Endodermal cell (in vitro differentiated cells): ENCODE results near the gene ANKS1B. TPM values are rescaled to one million over a fixed set of nuclear protein-coding genes. Genes with fewer than 3 reads are reported as not detected.

ENCODE experiments used
- DNase-seq: peaks from one replicate; pipeline ENCODE4 v3.0.0-alpha.2; 2017
- H3K27ac ChIP-seq: 2 replicates; pipeline ENCODE4 v1.5.1; 2013; ENCODE audit warnings: mild to moderate bottlenecking, low read depth, low read length, moderate library complexity
- H3K27me3 ChIP-seq: 2 replicates; pipeline ENCODE4 v1.6.1; 2013; ENCODE audit warnings: mild to moderate bottlenecking, low read length, moderate library complexity; ENCODE audit not compliant: insufficient read depth, control insufficient read depth, poor library complexity, severe bottlenecking
- H3K36me3 ChIP-seq: 2 replicates; pipeline ENCODE4 v1.7.0; 2013; ENCODE audit warnings: mild to moderate bottlenecking, low read length, moderate library complexity; ENCODE audit not compliant: control insufficient read depth, insufficient read depth
- H3K4me1 ChIP-seq: one replicate; pipeline ENCODE4 v1.7.0; 2013; ENCODE audit warnings: low read length; ENCODE audit not compliant: control insufficient read depth, insufficient read depth
- H3K4me3 ChIP-seq: 2 replicates; pipeline ENCODE4 v1.5.1; 2013; ENCODE audit warnings: mild to moderate bottlenecking, low read length, moderate library complexity
- H3K9ac ChIP-seq: 2 replicates; pipeline ENCODE4 v1.6.1; 2013; ENCODE audit warnings: mild to moderate bottlenecking, low read length, moderate library complexity; ENCODE audit not compliant: poor library complexity, severe bottlenecking; ENCODE audit errors: extremely low read depth
- H3K9me3 ChIP-seq: 2 replicates; pipeline ENCODE4 v1.6.1; 2013; ENCODE audit warnings: mild to moderate bottlenecking, low read length, moderate library complexity; ENCODE audit not compliant: control insufficient read depth
- H3K27ac Mint-ChIP-seq: 2 replicates; pipeline ENCODE4 v1.8.0; 2020; ENCODE audit warnings: mixed read lengths
- H3K27me3 Mint-ChIP-seq: 2 replicates; pipeline ENCODE4 v1.8.0; 2021; ENCODE audit warnings: mild to moderate bottlenecking, mixed read lengths; ENCODE audit not compliant: insufficient read depth
- H3K36me3 Mint-ChIP-seq: 2 replicates; pipeline ENCODE4 v1.8.0; 2020; ENCODE audit warnings: low read depth, mixed read lengths
- H3K4me1 Mint-ChIP-seq: 2 replicates; pipeline ENCODE4 v1.8.0; 2020; ENCODE audit warnings: mixed read lengths
- H3K4me3 Mint-ChIP-seq: 2 replicates; pipeline ENCODE4 v1.8.0; 2020; ENCODE audit warnings: mild to moderate bottlenecking, moderate library complexity, mixed read lengths
- H3K9me3 Mint-ChIP-seq: 2 replicates; pipeline ENCODE4 v1.8.0; 2020; ENCODE audit warnings: mild to moderate bottlenecking, mixed read lengths
- CTCF ChIP-seq: fragments of 200-600 bp; sonication (generic); conservative IDR thresholded peaks from 2 replicates; pipeline ENCODE4 v1.5.0; 2021; ENCODE audit warnings: antibody characterized with exemption, mild to moderate bottlenecking
- WGBS, 2 experiments: methylation state at CpG; one replicate each; pipeline versions ENCODE4 v1.1.5 to v1.1.7; 2013; ENCODE audit warnings: missing lambda C conversion rate in 2 of 2, mixed read lengths in 1 of 2; ENCODE audit not compliant: insufficient coverage in 1 of 2, insufficient read length in 1 of 2; 5-methylcytosine and 5-hydroxymethylcytosine counted together
- total RNA-seq, 2 donors: library from RNA; stranded (reverse); fragmentation: NEBNext Ultra II Directional in 1 of 2; extraction: Animal tissue kit (Norgen Biotek cat#: 25700) in 1 of 2; gene quantifications; 2 replicates in 1 of 2; 3 replicates in 1 of 2; pipeline ENCODE4 v1.2.1, GENCODE V29; 2021

The ANKS1B gene
- total RNA-seq, 2 donors from 2014 or later: 28.5 to 65.8 TPM

DNA sequence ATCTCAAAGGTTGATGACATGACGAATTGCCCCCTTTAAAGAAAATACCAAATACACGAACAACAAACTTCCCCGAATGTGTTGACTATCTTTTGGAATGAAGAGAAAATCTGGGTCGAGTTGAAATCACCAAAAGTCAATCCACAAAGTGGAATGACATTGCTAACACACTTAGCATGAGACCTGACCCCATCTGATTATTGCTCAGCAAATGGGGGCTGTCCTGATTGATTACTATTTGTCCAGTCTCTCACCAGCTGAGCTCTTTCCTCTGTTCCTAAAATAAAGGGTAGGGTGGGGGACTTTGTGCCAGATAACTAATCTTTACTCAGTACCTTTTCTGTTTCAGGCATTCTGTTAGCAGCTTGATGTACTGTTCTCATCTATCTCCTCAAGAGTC lies 1116.2 kb downstream of the ANKS1B start:
- Histone ChIP-seq H3K36me3 (peaks cover 52% of the 10 kb centered on the region), H3K4me3 (no peak overlapping the region), H3K9ac (no peak overlapping the region), H3K27me3 (no peaks in the 10 kb centered on the region), H3K4me1 (peaks cover 19% of the 10 kb centered on the region), H3K9me3 (peaks cover 23% of the 10 kb centered on the region), H3K27ac (no peak overlapping the region)
- peak overlapping the region; percentile 76 for H3K27ac Mint-ChIP-seq
- H3K4me3 Mint-ChIP-seq: no peak overlapping the region
- DNase-seq: peak; percentile 62
- H3K27me3 Mint-ChIP-seq: no peaks in the 10 kb centered on the region
- no peak for TF ChIP-seq CTCF
- peaks cover 40% of the 10 kb centered on the region for H3K4me1 Mint-ChIP-seq
- peaks cover 35% of the 10 kb centered on the region for H3K36me3 Mint-ChIP-seq
- peaks cover 13% of the 10 kb centered on the region for H3K9me3 Mint-ChIP-seq
- WGBS, 2 experiments: 20 to 21% methylated on average over 1 to 3 of the region's 4 CpGs

DNA sequence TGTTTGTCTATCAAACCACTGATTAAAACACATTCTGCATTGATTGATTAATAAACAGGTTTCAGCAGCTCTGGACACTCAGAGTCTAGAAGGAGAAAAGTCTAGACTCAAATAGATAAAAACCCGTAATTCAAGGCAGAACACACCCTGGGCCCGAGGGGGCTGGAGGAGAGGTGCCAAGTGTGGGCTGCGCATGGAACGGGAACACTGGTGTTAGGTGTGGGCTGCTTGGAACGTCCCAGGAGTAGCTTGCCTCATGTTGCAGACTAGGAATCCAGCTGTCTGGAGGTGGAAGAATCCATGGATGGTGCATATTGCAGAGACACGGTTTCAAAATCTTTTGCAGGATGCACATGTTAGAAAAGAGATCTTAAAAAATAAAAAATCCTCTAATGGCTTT lies 1116.7 kb downstream of the ANKS1B start:
- no peak overlapping the region for H3K27ac ChIP-seq
- peaks cover 48% of the 10 kb centered on the region for H3K36me3 ChIP-seq
- H3K27me3 ChIP-seq: no peaks in the 10 kb centered on the region
- H3K4me1 Mint-ChIP-seq: peaks cover 45% of the 10 kb centered on the region
- 75 to 84% methylated on average over 4 to 6 of the region's 6 CpGs for WGBS, 2 experiments
- H3K4me3 Mint-ChIP-seq: peak overlapping the region; percentile 5
- peaks cover 13% of the 10 kb centered on the region for H3K9me3 Mint-ChIP-seq
- DNase-seq: peak; percentile 60
- peaks cover 23% of the 10 kb centered on the region for H3K9me3 ChIP-seq
- no peak overlapping the region for H3K9ac ChIP-seq
- no peak for TF ChIP-seq CTCF
- peaks cover 21% of the 10 kb centered on the region for H3K4me1 ChIP-seq
- no peak overlapping the region for H3K4me3 ChIP-seq
- no peaks in the 10 kb centered on the region for H3K27me3 Mint-ChIP-seq
- peak overlapping the region; percentile 76 for H3K27ac Mint-ChIP-seq
- peaks cover 36% of the 10 kb centered on the region for H3K36me3 Mint-ChIP-seq

DNA sequence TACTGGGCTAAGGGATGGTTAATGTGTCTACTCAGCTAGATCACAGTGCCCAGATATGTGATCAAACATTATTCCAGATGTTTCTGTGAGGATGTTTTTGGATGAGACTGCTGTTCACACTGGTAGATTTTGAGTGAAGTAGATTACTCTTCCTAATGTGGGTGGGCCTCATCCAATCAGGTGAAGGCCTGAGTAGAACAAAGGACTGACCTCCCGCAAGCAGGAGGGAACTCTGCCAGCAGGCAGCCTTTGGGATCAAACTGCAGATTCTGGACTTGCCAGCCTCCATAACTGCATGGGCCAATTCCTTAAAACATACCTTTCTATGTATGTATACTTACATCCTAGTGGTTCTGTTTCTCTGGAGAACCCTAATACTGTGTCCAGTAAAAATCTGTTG lies 1120.4 kb downstream of the ANKS1B start:
- H3K36me3 Mint-ChIP-seq: peaks cover 36% of the 10 kb centered on the region
- H3K4me1 Mint-ChIP-seq: peaks cover 63% of the 10 kb centered on the region
- WGBS, 2 experiments: 38 to 40% methylated on average over 1 of the region's 1 CpG
- no peak overlapping the region for H3K27ac ChIP-seq
- no peak for DNase-seq
- H3K9ac ChIP-seq: no peak overlapping the region
- H3K9me3 ChIP-seq: peaks cover 23% of the 10 kb centered on the region
- H3K36me3 ChIP-seq: peaks cover 42% of the 10 kb centered on the region
- peaks cover 13% of the 10 kb centered on the region for H3K9me3 Mint-ChIP-seq
- H3K4me3 Mint-ChIP-seq: no peak overlapping the region
- H3K4me3 ChIP-seq: no peak overlapping the region
- no peak overlapping the region for H3K27ac Mint-ChIP-seq
- TF ChIP-seq CTCF: no peak
- no peaks in the 10 kb centered on the region for H3K27me3 ChIP-seq
- peaks cover 32% of the 10 kb centered on the region for H3K4me1 ChIP-seq
- no peaks in the 10 kb centered on the region for H3K27me3 Mint-ChIP-seq
